Stimulated activated CD4-positive, alpha-beta T cell treated with anti-CD3 and anti-CD28 coated beads, Interleukin-4, amount 100 ng/mL, for 48 hours (primary cell): ENCODE data around the gene GPR142.

ENCODE experiments used
- DNase-seq, 2 donors: peaks; one replicate each; pipeline ENCODE4 v3.0.0-alpha.2; 2020; ENCODE audit warnings: low read depth in 2 of 2

The GPR142 gene

DNA sequence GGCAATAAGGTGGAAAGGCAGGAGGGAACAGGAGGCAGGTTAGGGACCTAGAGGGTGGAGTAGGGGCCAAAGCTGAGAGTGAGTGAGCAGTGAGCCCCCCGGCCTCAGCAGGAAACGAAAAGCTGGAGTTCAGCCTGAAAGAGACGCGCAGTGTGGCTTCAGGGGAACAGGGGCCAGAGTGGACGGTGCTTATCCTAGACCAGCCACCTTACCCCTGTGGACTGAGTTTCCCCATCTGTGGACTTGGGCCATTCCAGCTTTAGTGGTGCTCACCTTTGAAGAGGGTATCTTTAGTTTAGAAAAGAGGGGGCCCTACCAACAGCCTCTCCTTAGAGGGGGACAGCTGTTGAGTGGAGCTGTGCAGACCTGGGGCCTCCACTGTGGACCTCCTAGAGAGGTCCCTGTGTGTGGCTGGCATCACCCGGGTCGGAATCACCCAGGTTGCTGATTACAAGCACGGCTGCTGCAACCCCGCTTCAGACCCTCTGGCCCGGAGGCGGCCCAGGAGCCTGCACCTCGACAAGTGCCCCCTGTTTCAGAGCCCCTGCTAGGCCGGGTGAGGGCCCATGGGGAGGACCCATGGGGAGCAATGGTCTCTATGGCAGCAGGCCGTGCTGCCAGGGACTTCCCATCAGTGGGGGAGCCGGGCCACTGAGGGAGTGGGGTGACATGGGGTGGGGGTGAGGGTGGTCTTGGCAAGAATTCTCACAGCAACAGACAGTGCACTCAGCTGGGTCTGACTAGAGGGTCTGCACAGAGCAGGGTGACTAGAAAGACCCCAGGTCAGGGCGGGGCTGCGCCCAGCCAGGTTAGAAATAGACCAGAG lies 2.6 kb downstream of the GPR142 start:
- DNase-seq: no peak

DNA sequence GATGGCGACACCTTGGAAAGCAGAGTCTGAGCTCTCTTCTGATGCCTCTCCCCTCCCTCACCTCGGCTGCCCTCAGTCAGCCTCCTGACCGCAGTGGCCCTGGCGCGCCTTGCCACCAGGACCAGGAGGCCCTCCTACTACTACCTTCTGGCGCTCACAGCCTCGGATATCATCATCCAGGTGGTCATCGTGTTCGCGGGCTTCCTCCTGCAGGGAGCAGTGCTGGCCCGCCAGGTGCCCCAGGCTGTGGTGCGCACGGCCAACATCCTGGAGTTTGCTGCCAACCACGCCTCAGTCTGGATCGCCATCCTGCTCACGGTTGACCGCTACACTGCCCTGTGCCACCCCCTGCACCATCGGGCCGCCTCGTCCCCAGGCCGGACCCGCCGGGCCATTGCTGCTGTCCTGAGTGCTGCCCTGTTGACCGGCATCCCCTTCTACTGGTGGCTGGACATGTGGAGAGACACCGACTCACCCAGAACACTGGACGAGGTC lies 4.4 kb downstream of the GPR142 start:
- DNase-seq: no peak

GRCh38 chr17:74372426-74372825 lies 5.1 kb downstream of the GPR142 start:
- no peak for DNase-seq

DNA sequence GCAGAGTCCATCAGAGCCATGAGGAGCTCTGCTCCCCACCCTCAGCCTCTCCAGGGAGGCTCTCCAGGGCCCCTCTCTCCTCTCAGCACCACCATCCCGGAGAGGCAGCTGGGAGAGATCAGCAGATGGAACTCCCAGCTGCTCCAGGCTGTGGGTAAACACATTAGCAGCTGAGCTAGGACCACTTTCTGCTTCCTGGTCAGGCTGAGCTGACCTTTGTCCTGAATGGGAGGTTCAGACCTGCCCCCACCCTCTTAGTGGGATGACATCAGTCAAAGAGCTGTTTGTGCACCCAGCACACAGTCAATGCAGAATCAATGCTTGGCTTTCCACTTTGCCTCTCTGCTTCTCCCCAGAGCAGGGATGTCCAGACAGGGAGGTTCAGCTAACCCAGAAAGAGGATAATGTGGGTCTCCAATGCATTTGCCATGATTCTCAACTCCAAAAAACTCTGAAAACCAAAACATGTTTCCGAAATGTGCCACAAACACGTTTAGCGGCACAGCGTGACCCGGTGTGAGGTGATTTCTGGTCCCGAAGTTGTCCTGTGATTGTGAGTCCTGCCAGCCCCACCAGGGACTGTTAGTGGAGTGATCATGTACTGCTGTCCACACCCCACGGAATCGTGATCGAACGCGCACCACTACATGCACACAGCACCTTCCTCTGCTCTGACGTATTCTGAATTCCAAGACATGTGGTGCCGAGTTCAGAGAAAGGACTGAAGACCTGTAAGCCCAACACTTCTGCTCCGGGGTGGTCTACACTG lies 6.7 kb downstream of the GPR142 start:
- DNase-seq: no peak

DNA sequence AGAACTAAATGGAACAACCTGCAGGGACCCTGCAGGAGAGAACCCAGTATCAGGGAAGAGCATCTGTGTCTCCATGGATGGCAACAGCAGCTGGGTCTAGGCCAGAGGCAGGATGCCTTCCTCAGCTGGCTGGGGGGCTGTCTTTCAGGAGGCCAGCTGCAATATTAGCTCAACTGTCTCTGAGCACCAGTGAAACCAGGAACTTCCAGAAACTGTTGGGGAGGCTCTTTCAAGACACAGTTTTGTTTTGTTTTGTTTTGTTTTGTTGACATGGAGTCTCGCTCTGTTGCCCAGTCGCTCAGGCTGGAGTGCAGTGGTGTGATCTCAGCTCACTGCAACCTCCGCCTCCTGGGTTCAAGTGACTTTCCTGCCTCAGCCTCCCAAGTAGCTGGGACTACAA lies 7.6 kb downstream of the GPR142 start:
- no peak for DNase-seq

- peak; percentile 89 to 99 for DNase-seq
These were observed 12.3 kb downstream of the GPR142 start for GRCh38 chr17:74379495-74380085.

GRCh38 chr17:74380086-74380958 lies 13.0 kb downstream of the GPR142 start:
- no peak for DNase-seq

GRCh38 chr17:74380959-74381808 lies 13.9 kb downstream of the GPR142 start:
- DNase-seq: no peak

- no peak for DNase-seq
These were observed 15.8 kb downstream of the GPR142 start for GRCh38 chr17:74383141-74383540.

DNA sequence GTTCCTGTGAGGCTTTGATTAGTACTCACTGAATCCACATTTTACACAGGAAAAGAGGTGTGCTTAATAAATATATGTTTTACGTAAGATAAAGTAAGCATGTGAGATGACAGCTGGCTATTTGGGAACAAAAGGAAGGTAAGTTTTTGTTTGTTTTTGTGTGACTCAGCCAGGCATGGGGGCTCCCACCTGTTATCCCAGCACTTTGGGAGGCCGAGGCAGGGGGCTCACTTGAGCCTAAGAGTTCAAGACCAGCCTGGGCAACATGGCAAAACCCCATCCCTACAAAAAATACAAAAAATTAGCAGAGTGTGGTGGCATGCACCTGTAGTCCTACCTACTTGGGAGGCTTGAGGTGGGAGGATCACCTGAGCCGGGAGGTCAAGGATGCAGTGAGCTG lies 17.9 kb downstream of the GPR142 start:
- no peak for DNase-seq

DNA sequence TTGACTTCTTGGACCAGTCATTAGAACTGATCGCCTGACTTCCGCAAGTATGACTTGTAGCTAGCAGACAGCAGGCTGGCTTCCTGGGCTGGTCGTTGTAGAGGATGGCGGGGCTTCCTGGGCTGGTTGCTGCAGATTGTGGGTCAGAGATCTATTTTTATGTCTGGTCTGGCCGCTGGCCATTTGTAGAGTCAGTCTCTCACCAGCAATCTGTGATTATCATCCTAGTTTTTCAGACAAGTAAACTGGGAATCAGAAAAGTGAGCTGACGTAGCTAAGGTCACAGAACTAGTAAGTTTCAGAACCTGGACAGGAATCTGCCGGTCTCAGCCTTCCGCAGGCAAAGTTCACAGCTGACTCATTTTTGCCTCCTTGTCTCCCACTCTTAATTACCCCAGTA lies 19.1 kb downstream of the GPR142 start:
- no peak for DNase-seq

DNA sequence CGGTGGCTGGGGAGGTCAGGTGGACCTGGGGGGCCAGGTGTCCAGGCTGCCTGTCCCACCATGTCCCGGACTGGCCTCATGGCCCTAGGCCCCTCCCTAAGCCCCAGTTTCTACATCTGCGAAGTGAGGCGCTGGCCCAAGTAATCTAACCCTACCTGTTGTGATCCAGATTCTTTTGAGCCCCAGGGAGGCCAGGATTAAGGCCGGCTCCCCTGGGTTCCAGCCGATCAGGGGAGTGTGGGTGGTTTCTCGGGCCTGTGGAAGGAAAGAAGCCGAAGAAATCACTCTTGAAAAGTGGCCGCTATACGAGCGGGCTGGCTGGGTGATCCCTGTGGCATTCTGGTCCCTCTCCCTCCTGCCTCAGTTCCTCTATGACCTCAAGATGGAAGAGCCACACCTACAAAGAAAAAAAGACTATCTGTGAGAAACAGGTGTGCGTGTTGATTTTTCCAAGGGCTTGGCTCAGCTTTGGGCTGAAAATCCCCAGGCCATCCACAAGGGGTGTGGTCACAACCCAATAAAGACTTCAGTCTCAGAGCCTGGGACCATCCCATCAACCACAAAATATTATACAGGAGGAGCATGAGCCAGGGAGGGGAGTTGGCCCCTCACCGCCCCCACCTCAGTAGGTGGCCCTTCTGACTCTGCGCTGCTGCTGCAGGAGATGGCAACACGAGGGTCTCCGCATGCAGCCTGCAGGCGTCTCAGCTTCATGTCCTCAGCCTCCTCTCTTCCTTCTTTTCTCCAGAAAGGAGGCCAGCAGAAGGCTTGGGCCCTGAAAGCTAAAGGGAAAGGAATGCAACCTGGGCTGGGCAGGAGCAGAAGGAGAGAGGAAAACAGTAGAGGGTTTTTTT lies 20.3 kb downstream of the GPR142 start:
- DNase-seq: no peak

DNA sequence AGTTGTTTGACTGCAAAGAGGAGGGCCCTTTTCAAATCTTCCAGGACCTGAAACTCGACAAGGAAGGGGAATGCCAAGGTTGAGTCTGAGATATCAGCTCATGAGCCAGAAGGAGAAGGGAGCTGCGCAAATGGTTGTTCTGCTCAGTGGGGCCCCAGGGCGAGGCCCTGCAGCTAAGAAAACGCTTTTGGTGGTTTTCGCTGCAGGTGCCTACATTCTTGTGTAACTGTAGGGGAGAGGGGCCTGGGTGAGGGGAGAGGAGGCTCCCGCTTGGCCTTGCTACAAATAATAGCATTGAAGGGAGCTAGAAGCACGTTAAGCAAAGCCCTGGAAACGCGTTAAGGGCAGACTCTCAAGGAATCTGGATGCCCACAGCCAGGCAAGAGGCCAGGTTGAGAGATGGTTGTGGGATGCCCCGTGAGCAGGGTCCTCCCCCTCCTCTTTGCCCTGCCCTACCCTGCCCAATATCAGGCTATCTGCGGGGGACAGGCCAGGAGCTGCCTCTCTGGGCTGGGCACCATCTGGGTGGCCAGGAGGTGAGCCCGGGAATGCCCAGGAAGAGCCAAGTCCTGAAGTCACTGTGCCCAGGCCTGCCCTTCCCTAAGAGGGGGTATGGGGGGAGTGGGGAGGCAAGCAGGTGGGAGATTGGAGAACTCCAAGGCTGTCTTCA lies 21.9 kb downstream of the GPR142 start:
- DNase-seq: no peak

GRCh38 chr17:74389937-74390679 lies 22.8 kb downstream of the GPR142 start:
- DNase-seq: no peak

GRCh38 chr17:74390680-74391653 lies 23.7 kb downstream of the GPR142 start:
- no peak for DNase-seq

DNA sequence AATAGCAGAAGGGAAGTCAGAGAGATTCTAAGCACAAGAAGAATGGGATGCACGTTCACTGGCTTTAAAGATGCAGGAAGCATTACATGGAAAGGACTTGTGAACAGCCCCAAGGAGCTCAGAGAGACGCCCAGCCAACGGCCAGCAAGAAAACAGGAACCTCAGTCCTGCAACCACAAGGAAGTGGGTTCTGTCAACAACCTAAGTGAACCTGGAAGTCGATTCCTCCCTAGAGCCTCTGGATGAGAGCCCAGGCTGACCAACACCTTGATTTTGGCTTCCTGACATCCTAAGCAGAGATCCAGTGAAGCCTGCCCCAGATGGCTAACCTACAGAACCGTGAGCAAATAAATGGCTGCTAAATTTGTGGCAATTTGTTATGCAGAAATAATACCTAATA lies 24.5 kb downstream of the GPR142 start:
- DNase-seq: no peak

DNA sequence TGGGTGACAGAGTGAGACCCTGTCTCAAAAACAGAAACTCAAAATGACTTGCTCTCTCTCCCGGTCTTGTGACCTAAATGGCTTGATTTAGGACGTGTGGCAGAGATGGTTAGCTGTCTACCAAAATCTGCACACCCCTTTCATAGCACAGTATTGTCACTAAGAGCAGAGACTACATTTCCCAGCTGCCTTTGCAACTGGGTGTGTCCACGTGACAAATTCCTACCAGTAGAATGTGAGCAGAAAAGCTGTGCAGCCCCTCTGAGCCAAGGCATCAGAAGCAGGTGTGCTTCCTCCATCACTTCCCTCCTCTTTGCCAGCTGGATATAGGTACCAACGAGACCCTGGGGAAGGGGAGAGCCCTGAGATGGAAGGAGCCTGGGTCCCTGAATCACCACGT lies 25.5 kb downstream of the GPR142 start:
- no peak for DNase-seq
